BE2C (cell line): Measurements from ENCODE around the gene COL23A1.

Source experiments
- DNase-seq: peaks from one replicate; pipeline ENCODE4 v3.0.0-alpha.2; 2020
- H3K27me3 ChIP-seq: fragments of 250-450 bp; sonication (Bioruptor Pico); 2 replicates; pipeline ENCODE4 v1.5.1; 2020; ENCODE audit warnings: mild to moderate bottlenecking
- H3K36me3 ChIP-seq: fragments of 250-450 bp; sonication (Bioruptor Pico); 2 replicates; pipeline ENCODE4 v1.5.1; 2020; ENCODE audit warnings: mild to moderate bottlenecking
- H3K4me1 ChIP-seq: fragments of 250-450 bp; sonication (Bioruptor Pico); 2 replicates; pipeline ENCODE4 v1.5.1; 2020
- H3K4me3 ChIP-seq: 2 replicates; pipeline ENCODE4 v1.5.1; 2011; ENCODE audit warnings: low read depth, low read length
- H3K9me3 ChIP-seq: fragments of 250-450 bp; sonication (Bioruptor Pico); 2 replicates; pipeline ENCODE4 v1.5.1; 2020
- TF ChIP-seq, protein P1 (sequence below): IDR thresholded peaks from 2 replicates; pipeline ENCODE4 v1.5.1; 2012; ENCODE audit warnings: mild to moderate bottlenecking, low read depth, low read length

Gene COL23A1

DNA sequence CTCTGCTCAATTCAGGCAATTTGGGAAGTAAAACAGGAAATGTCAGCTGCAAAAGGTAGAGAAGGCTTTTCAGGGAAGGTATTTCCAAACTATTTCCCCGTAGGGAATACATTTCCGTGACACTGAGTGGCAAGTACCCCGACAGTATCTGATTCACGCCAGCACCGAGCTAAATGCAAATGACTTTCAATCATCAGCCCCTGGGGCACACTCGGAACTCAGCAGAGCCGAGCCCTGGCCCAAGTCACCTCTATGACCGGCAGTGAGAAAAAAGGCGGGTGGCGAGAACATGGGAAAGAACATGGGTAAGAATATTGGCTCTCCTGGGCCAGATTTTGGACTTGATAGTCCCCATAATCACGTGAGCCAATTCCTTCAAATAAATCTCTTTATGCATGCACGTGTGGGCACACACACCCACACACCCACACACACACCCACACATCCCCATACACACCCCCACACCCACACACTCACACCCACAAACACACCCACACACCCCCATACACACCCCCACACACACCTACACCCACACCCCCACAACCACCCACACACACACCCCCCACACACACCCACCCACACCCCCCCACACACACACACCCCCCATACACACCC, 43.0 kb downstream of the COL23A1 start:
- H3K27me3 ChIP-seq, result peaks cover 3% of the 10 kb centered on the region; the same call in 1 of the 2 replicates
- no peak for DNase-seq
- no peaks in the 10 kb centered on the region for H3K36me3 ChIP-seq
- TF ChIP-seq, protein P1, sequence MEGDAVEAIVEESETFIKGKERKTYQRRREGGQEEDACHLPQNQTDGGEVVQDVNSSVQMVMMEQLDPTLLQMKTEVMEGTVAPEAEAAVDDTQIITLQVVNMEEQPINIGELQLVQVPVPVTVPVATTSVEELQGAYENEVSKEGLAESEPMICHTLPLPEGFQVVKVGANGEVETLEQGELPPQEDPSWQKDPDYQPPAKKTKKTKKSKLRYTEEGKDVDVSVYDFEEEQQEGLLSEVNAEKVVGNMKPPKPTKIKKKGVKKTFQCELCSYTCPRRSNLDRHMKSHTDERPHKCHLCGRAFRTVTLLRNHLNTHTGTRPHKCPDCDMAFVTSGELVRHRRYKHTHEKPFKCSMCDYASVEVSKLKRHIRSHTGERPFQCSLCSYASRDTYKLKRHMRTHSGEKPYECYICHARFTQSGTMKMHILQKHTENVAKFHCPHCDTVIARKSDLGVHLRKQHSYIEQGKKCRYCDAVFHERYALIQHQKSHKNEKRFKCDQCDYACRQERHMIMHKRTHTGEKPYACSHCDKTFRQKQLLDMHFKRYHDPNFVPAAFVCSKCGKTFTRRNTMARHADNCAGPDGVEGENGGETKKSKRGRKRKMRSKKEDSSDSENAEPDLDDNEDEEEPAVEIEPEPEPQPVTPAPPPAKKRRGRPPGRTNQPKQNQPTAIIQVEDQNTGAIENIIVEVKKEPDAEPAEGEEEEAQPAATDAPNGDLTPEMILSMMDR, result no peak
- H3K9me3 ChIP-seq, result no peaks in the 10 kb centered on the region
- no peak overlapping the region for H3K4me3 ChIP-seq
- no peaks in the 10 kb centered on the region for H3K4me1 ChIP-seq

DNA sequence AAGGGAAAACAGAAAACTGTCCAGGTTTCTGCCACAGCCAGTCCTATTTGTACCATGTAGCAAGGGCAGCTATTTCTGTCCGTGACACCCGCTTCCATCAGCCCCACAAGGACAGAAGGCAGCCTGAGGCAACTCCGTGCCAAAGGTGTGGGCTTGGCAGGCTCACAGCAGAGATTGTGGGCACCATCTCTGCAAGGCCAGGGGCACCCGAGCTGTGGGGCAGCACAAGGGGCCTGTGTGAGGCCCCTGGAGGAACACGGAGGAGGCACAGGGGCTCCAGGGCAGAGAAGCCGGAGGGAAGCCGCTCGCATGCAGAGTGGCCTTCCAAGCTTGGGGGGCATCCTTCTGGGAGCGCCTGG, 43.5 kb downstream of the COL23A1 start:
- no peak for DNase-seq
- TF ChIP-seq, protein P1, result no peak
- Histone ChIP-seq H3K9me3 (no peaks in the 10 kb centered on the region), H3K4me1 (no peaks in the 10 kb centered on the region), H3K36me3 (no peaks in the 10 kb centered on the region), H3K4me3 (no peak overlapping the region), H3K27me3 (peaks cover 3% of the 10 kb centered on the region; the same call in 1 of the 2 replicates)

DNA sequence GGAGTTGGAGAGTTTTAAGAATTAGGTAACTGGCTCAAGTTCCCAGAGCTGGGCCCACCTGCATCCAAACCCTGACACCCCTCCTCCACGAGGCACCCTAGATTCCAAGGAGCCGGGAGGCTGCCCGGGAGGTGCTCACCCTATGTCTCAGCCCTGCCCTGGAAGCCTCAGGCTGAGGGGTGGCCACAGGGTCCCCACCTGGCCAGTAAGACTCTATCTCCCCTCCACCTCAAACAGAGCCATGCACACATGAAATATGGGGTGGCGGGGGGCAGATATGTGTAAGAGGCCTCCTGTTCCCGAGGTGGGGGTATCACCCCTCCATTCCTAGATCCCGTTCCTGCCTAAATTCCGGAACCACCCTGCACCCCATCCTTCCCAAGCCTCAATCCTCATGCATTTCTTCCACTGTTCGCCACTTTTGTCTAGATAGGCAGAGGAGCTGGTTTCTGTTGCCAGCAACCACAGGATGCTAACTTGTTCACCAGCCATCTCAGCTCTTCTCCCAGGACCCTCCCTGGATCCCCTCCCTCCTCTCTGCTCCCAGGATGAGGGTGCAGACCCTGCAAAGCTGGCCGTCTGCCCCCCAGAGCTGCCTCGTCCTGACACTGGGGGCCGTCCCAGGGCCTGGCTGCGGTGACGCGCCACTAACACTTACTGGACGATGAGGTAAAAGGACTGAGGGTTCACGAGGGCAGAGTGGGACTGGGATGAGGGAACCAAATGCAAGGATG, 44.1 kb downstream of the COL23A1 start:
- TF ChIP-seq, protein P1, result no peak
- Histone ChIP-seq H3K4me3 (no peak overlapping the region), H3K4me1 (no peaks in the 10 kb centered on the region), H3K36me3 (no peaks in the 10 kb centered on the region), H3K9me3 (no peaks in the 10 kb centered on the region), H3K27me3 (no peaks in the 10 kb centered on the region)
- no peak for DNase-seq

DNA sequence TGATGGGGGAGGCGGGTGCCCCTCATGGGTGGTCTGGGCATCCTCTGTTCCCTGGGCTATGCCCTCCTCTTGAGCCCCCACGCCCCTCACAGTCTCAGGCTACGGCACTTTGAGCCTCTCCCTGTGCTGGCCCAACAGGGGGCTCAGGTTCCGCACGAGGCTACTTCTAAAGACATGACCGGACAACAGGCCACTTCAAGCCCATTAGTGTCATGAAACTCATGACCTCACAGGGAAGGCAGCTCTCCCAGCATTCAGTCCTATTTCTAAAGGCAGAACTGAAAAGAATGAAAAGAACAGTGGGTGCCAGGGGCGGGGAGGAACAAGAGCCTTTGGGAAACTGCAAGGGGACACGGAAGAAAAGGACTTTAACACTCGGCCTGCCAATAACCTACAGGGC, 45.0 kb downstream of the COL23A1 start:
- Histone ChIP-seq H3K9me3 (no peaks in the 10 kb centered on the region), H3K36me3 (no peaks in the 10 kb centered on the region), H3K27me3 (no peaks in the 10 kb centered on the region), H3K4me1 (no peaks in the 10 kb centered on the region), H3K4me3 (no peak overlapping the region)
- no peak for DNase-seq
- TF ChIP-seq, protein P1, result no peak

DNA sequence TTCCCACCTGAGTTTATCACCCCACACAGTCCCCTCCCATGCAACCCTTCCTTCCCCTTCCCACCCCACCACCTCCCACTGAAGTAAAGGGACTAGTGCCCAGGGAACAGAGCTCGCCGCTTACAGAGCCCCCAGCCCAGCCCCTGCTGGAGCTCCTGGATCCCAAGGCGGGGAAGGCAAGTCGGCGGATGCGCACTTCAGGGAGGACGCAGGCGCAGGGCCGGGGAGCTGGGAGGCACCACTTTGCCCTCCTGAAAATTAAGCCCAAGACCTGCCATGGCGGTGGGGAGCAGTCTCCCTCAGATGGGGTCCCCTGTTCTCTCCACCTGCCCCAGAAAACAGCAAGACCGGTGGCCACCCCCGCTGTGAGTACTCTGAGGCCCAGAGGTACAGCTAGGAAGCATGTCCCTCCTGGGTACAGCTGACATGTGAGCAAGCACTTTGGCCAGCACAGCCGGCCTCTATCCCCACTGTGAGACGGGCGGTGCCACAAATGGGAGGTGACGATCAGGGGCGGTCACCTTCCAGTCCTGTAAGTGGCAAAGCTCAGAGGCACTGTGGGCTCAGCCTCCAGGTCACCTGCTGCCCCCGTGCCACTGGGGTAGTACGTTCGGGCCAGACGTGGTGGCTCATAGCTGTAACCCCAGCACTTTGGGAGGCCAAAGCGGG, 45.9 kb downstream of the COL23A1 start:
- Histone ChIP-seq H3K9me3 (no peaks in the 10 kb centered on the region), H3K4me1 (no peaks in the 10 kb centered on the region), H3K36me3 (no peaks in the 10 kb centered on the region), H3K4me3 (no peak overlapping the region), H3K27me3 (no peaks in the 10 kb centered on the region)
- TF ChIP-seq, protein P1, result no peak
- no peak for DNase-seq

DNA sequence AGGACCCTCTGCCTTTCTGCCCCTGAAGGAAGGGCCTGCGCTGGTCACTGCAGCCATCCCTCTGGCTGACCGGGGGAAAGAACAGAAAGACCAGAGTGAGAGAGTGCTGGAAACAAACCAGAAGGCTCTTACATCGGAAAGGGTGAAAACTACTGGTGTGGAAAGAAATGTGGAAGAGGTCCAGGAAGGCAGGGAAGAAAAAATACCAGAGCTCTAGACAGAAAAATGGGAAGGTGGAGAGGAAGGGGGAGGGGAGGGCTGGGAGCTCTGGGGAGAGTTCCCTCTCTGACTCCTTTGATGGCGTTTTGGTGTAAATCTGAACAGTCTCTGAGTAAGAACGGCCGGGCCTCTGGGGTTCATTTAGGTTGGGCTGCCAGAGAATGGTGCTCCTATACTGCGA, 47.7 kb downstream of the COL23A1 start:
- TF ChIP-seq, protein P1, result no peak
- Histone ChIP-seq H3K36me3 (no peaks in the 10 kb centered on the region), H3K27me3 (no peaks in the 10 kb centered on the region), H3K4me1 (no peaks in the 10 kb centered on the region), H3K9me3 (no peaks in the 10 kb centered on the region), H3K4me3 (no peak overlapping the region)
- DNase-seq, result no peak
